Hepatocyte (in vitro differentiated cells): ENCODE data around the gene RARB. TPM values are rescaled to one million over a fixed set of nuclear protein-coding genes. Genes with fewer than 3 reads are reported as not detected.

Experiments
- DNase-seq: peaks from one replicate; pipeline ENCODE4 v3.0.0-alpha.2; 2016; ENCODE audit warnings: low spot score
- H2AFZ ChIP-seq: fragments of 200-600 bp; sonication (generic); 2 replicates; pipeline ENCODE4 v1.6.0; 2016; ENCODE audit warnings: antibody characterized with exemption, mild to moderate bottlenecking
- H3K27ac ChIP-seq: fragments of 200-600 bp; sonication (generic); 2 replicates; pipeline ENCODE4 v1.5.1; 2016; ENCODE audit warnings: mild to moderate bottlenecking
- H3K27me3 ChIP-seq: fragments of 200-600 bp; sonication (generic); 2 replicates; pipeline ENCODE4 v1.6.1; 2016
- H3K36me3 ChIP-seq: fragments of 200-600 bp; sonication (generic); replicated peaks from 2 replicates; pipeline ENCODE4 v1.5.1; 2016; ENCODE audit warnings: low read depth; ENCODE audit not compliant: insufficient read depth
- H3K4me1 ChIP-seq: fragments of 200-600 bp; sonication (generic); 2 replicates; pipeline ENCODE4 v1.5.1; 2016; ENCODE audit warnings: mild to moderate bottlenecking, moderate library complexity; ENCODE audit not compliant: insufficient read depth
- H3K4me2 ChIP-seq: fragments of 200-600 bp; sonication (generic); 2 replicates; pipeline ENCODE4 v1.6.0; 2016
- H3K4me3 ChIP-seq: fragments of 200-600 bp; sonication (generic); 2 replicates; pipeline ENCODE4 v1.5.1; 2016; ENCODE audit warnings: mild to moderate bottlenecking
- H3K79me2 ChIP-seq: fragments of 200-600 bp; sonication (generic); 2 replicates; pipeline ENCODE4 v1.6.0; 2017; ENCODE audit warnings: mild to moderate bottlenecking
- H3K9me2 ChIP-seq: fragments of 200-600 bp; sonication (generic); replicated peaks from 2 replicates; pipeline ENCODE4 v1.6.0; 2017; ENCODE audit warnings: mild to moderate bottlenecking; ENCODE audit not compliant: insufficient read depth
- H3K9me3 ChIP-seq: fragments of 200-600 bp; sonication (generic); 2 replicates; pipeline ENCODE4 v1.5.1; 2016; ENCODE audit warnings: low read depth, mild to moderate bottlenecking
- H4K20me1 ChIP-seq: fragments of 200-600 bp; sonication (generic); 2 replicates; pipeline ENCODE4 v1.6.0; 2016; ENCODE audit warnings: mild to moderate bottlenecking; ENCODE audit not compliant: insufficient read depth, poor library complexity, severe bottlenecking
- CTCF ChIP-seq: fragments of 200-600 bp; sonication (generic); IDR thresholded peaks from 2 replicates; pipeline ENCODE4 v1.5.1; 2016; ENCODE audit warnings: antibody characterized with exemption, mild to moderate bottlenecking; ENCODE audit not compliant: poor library complexity
- EZH2 ChIP-seq: fragments of 200-600 bp; sonication (generic); IDR thresholded peaks from 2 replicates; pipeline ENCODE4 v1.6.1; 2016; ENCODE audit warnings: antibody characterized with exemption, mild to moderate bottlenecking, borderline replicate concordance
- EZH2phosphoT487 ChIP-seq: fragments of 200-600 bp; sonication (generic); IDR thresholded peaks from one replicate; pipeline ENCODE4 v1.6.1; 2018; ENCODE audit warnings: antibody characterized with exemption, mild to moderate bottlenecking, low read depth, moderate library complexity; ENCODE audit not compliant: unreplicated experiment, severe bottlenecking
- WGBS: methylation state at CpG from one replicate; pipeline ENCODE4 v1.1.6; 2016; ENCODE audit warnings: low lambda C conversion rate; ENCODE audit errors: missing lambda C conversion rate; 5-methylcytosine and 5-hydroxymethylcytosine counted together
- polyA plus RNA-seq: library from polyadenylated mRNA; unstranded; fragments of >200 nt; fragmentation: Nextera tagmentation; extraction: Ambion mirVana; gene quantifications from 2 replicates; pipeline ENCODE4 v1.2.1, GENCODE V29; 2016
- total RNA-seq: library from RNA; depleted of rRNA; stranded (reverse); fragments of >200 nt; gene quantifications from 2 replicates; pipeline ENCODE4 v1.2.3, GENCODE V29; 2014

The RARB gene
- total and polyA plus RNA-seq, 2 experiments from 2014 or later, result 22.2 to 30.7 TPM

- Histone ChIP-seq H4K20me1 (no peaks in the 10 kb centered on the region), H3K79me2 (no peaks in the 10 kb centered on the region), H3K27me3 (no peaks in the 10 kb centered on the region), H3K4me2 (no peak overlapping the region), H3K36me3 (no peaks in the 10 kb centered on the region), H3K9me3 (no peaks in the 10 kb centered on the region), H3K27ac (no peak overlapping the region), H3K4me3 (no peak overlapping the region), H3K4me1 (no peaks in the 10 kb centered on the region), H3K9me2 (no peaks in the 10 kb centered on the region), H2AFZ (no peak overlapping the region)
- WGBS, result 98% methylated on average over 3 of the region's 3 CpGs
- no peak for DNase-seq
- TF ChIP-seq EZH2phosphoT487 (no peak), EZH2 (no peak), CTCF (no peak)
Observed at GRCh38 chr3:25390605-25391004, 37.5 kb upstream of the RARB start.

- H3K27ac ChIP-seq, result no peak overlapping the region
- DNase-seq, result no peak
- no peaks in the 10 kb centered on the region for H3K9me3 ChIP-seq
- no peaks in the 10 kb centered on the region for H4K20me1 ChIP-seq
- H3K4me1 ChIP-seq, result no peaks in the 10 kb centered on the region
- no peaks in the 10 kb centered on the region for H3K36me3 ChIP-seq
- H3K4me2 ChIP-seq, result no peak overlapping the region
- 93% methylated on average over 2 of the region's 2 CpGs for WGBS
- H3K27me3 ChIP-seq, result no peaks in the 10 kb centered on the region
- no peaks in the 10 kb centered on the region for H3K9me2 ChIP-seq
- H3K4me3 ChIP-seq, result no peak overlapping the region
- no peaks in the 10 kb centered on the region for H3K79me2 ChIP-seq
- TF ChIP-seq CTCF (no peak), EZH2phosphoT487 (no peak), EZH2 (no peak)
- no peak overlapping the region for H2AFZ ChIP-seq
Observed at GRCh38 chr3:25396251-25396650, 31.8 kb upstream of the RARB start.

GRCh38 chr3:25396686-25397085, 31.4 kb upstream of the RARB start:
- Histone ChIP-seq H3K36me3 (no peaks in the 10 kb centered on the region), H3K9me3 (no peaks in the 10 kb centered on the region), H4K20me1 (no peaks in the 10 kb centered on the region), H3K4me1 (no peaks in the 10 kb centered on the region), H3K27ac (peak overlapping the region; percentile 26), H2AFZ (no peak overlapping the region), H3K9me2 (no peaks in the 10 kb centered on the region), H3K4me2 (no peak overlapping the region), H3K79me2 (no peaks in the 10 kb centered on the region), H3K4me3 (no peak overlapping the region), H3K27me3 (no peaks in the 10 kb centered on the region)
- TF ChIP-seq EZH2phosphoT487 (no peak), EZH2 (no peak), CTCF (no peak)
- WGBS, result 100% methylated on average over 4 of the region's 4 CpGs
- DNase-seq, result no peak

- TF ChIP-seq EZH2phosphoT487, result no peak
- TF ChIP-seq CTCF, result no peak
- TF ChIP-seq EZH2, result no peak
- WGBS, result 59% methylated on average over 2 of the region's 2 CpGs
- H2AFZ ChIP-seq, result no peak overlapping the region
Observed at GRCh38 chr3:25397150-25397549, 30.9 kb upstream of the RARB start.

More at GRCh38 chr3:25397150-25397549, 30.9 kb upstream of the RARB start:
- Histone ChIP-seq H3K4me3 (no peak overlapping the region), H3K36me3 (no peaks in the 10 kb centered on the region), H3K9me2 (no peaks in the 10 kb centered on the region), H4K20me1 (no peaks in the 10 kb centered on the region), H3K79me2 (no peaks in the 10 kb centered on the region), H3K4me1 (no peaks in the 10 kb centered on the region), H3K4me2 (no peak overlapping the region), H3K27me3 (no peaks in the 10 kb centered on the region), H3K9me3 (no peaks in the 10 kb centered on the region), H3K27ac (peak overlapping the region; percentile 26)
- no peak for DNase-seq
